UCSD-AML1 (cell line): ENCODE data around the gene CMA1.
"Not testable (repeated sequence)": the region's sequence is repeated elsewhere in the genome, so short reads cannot be mapped to it uniquely, and the experiment has no call there.

Source experiments
- DNase-seq: peaks from one replicate; lab custom pipeline; 2025; ENCODE audit not compliant: unreplicated experiment; lab: John Stamatoyannopoulos, UW

Gene CMA1

GRCh38 chr14:24508155-24508840, at the start of gene CMA1:
Gene CMA1, minus strand, starts transcription at chr14:24508265. Its CDS starts 30 bp downstream, at chr14:24508235.
- DNase-seq: no peak

GRCh38 chr14:24556756-24557155, 48.7 kb upstream of the CMA1 start:
- no peak for DNase-seq

- not testable (repeated sequence) for DNase-seq
These were observed 41.0 kb upstream of the CMA1 start for GRCh38 chr14:24549064-24549463.

GRCh38 chr14:24542346-24542936, 34.4 kb upstream of the CMA1 start:
- no peak for DNase-seq

- no peak for DNase-seq
These were observed 27.7 kb upstream of the CMA1 start for GRCh38 chr14:24535737-24536136.

- DNase-seq: no peak
These were observed 26.2 kb upstream of the CMA1 start for GRCh38 chr14:24534286-24534685.

GRCh38 chr14:24525877-24526620, 18.0 kb upstream of the CMA1 start:
- not testable (repeated sequence) for DNase-seq

GRCh38 chr14:24518851-24519250, 10.8 kb upstream of the CMA1 start:
- no peak for DNase-seq

GRCh38 chr14:24514209-24514608, 6.1 kb upstream of the CMA1 start:
- DNase-seq: no peak

GRCh38 chr14:24513009-24513408, 4.9 kb upstream of the CMA1 start:
- no peak for DNase-seq

- no peak for DNase-seq
These were observed 1.6 kb downstream of the CMA1 start for GRCh38 chr14:24506443-24506842.

GRCh38 chr14:24504425-24504950, 3.6 kb downstream of the CMA1 start:
- DNase-seq: no peak

GRCh38 chr14:24491586-24492408, 16.3 kb downstream of the CMA1 start:
- DNase-seq: not testable (repeated sequence)

- peak; percentile 30 for DNase-seq
These were observed 24.3 kb downstream of the CMA1 start for GRCh38 chr14:24483604-24484252.

- DNase-seq: not testable (repeated sequence)
These were observed 25.3 kb downstream of the CMA1 start for GRCh38 chr14:24482699-24483303.

- DNase-seq: peak; percentile 38
These were observed 26.3 kb downstream of the CMA1 start for GRCh38 chr14:24481622-24482324.

- DNase-seq: not testable (repeated sequence)
These were observed 28.1 kb downstream of the CMA1 start for GRCh38 chr14:24479999-24480398.

- peak; percentile 58 for DNase-seq
These were observed 32.8 kb downstream of the CMA1 start for GRCh38 chr14:24475261-24475660.

GRCh38 chr14:24473211-24473610, 34.9 kb downstream of the CMA1 start:
- DNase-seq: no peak
